MG63 (cell line): Measurements from ENCODE around the gene SH3BGRL2. TPM values are rescaled to one million over a fixed set of nuclear protein-coding genes. Genes with fewer than 3 reads are reported as not detected.
"Not testable (repeated sequence)": the region's sequence is repeated elsewhere in the genome, so short reads cannot be mapped to it uniquely, and the experiment has no call there.

ENCODE experiments used
- DNase-seq: peaks from one replicate; pipeline ENCODE4 v3.0.0-alpha.2; 2020
- H3K27me3 ChIP-seq: fragments of 250-450 bp; sonication (Bioruptor Pico); 2 replicates; pipeline ENCODE4 v1.5.1; 2020; ENCODE audit warnings: mild to moderate bottlenecking, moderate library complexity
- H3K36me3 ChIP-seq: fragments of 250-450 bp; sonication (Bioruptor Pico); 2 replicates; pipeline ENCODE4 v1.5.1; 2020; ENCODE audit warnings: mild to moderate bottlenecking, moderate library complexity
- H3K4me3 ChIP-seq: fragments of 250-450 bp; sonication (Bioruptor Pico); 2 replicates; pipeline ENCODE4 v1.5.1; 2020; ENCODE audit warnings: mild to moderate bottlenecking, moderate library complexity
- H3K9me3 ChIP-seq: fragments of 250-450 bp; sonication (Bioruptor Pico); 2 replicates; pipeline ENCODE4 v1.5.1; 2020; ENCODE audit warnings: mild to moderate bottlenecking, moderate library complexity
- total RNA-seq: library from RNA; depleted of rRNA; stranded (reverse); fragments of >200 nt; shearing (Covaris generic); gene quantifications from 2 replicates; pipeline ENCODE4 v1.2.3, GENCODE V29; 2014; ENCODE audit warnings: low replicate concordance; rRNA removed

SH3BGRL2 gene
- total RNA-seq, 1 experiment from 2014 or later = 0.16 TPM

- DNase-seq = no peak
- no peaks in the 10 kb centered on the region for H3K9me3 ChIP-seq
- H3K36me3 ChIP-seq = no peaks in the 10 kb centered on the region
- no peak overlapping the region for H3K4me3 ChIP-seq
- no peaks in the 10 kb centered on the region; the same call in 1 of the 2 replicates for H3K27me3 ChIP-seq
Observed at GRCh38 chr6:79735183-79735582, 104.1 kb downstream of the SH3BGRL2 start.

- DNase-seq = peak; percentile 5
- H3K27me3 ChIP-seq = no peaks in the 10 kb centered on the region; the same call in 1 of the 2 replicates
- H3K9me3 ChIP-seq = no peaks in the 10 kb centered on the region
- no peaks in the 10 kb centered on the region for H3K36me3 ChIP-seq
- H3K4me3 ChIP-seq = peak overlapping the region; percentile 31
Observed at GRCh38 chr6:79737172-79737571, 106.0 kb downstream of the SH3BGRL2 start.

- Histone ChIP-seq H3K36me3 (no peaks in the 10 kb centered on the region), H3K4me3 (no peak overlapping the region), H3K9me3 (no peaks in the 10 kb centered on the region), H3K27me3 (no peaks in the 10 kb centered on the region)
- no peak for DNase-seq
Observed at GRCh38 chr6:79742030-79742429, 110.9 kb downstream of the SH3BGRL2 start.

GRCh38 chr6:79745282-79745681 is 114.2 kb downstream of the SH3BGRL2 start:
- H3K4me3 ChIP-seq, H3K36me3 ChIP-seq, DNase-seq, H3K27me3 ChIP-seq, H3K9me3 ChIP-seq: not testable (repeated sequence)

GRCh38 chr6:79746325-79746724 is 115.2 kb downstream of the SH3BGRL2 start:
- DNase-seq = not testable (repeated sequence)

GRCh38 chr6:79750806-79751205 is 119.7 kb downstream of the SH3BGRL2 start:
- no peaks in the 10 kb centered on the region for H3K9me3 ChIP-seq
- no peaks in the 10 kb centered on the region for H3K27me3 ChIP-seq
- no peak overlapping the region for H3K4me3 ChIP-seq
- H3K36me3 ChIP-seq = no peaks in the 10 kb centered on the region
- DNase-seq = no peak

More at GRCh38 chr6:79746325-79746724, 115.2 kb downstream of the SH3BGRL2 start:
- not testable (repeated sequence) for H3K27me3 ChIP-seq, H3K4me3 ChIP-seq, H3K36me3 ChIP-seq, H3K9me3 ChIP-seq

Other genes starting within 250 kb of the SH3BGRL2 start
- 3.2 and 7.7 TPM in 2 replicates for gene LCA5, start 93.9 kb upstream of the SH3BGRL2 start, total RNA-seq